GM18907 (cell line): ENCODE data around the gene VIPR2.

Experiments
- ATAC-seq: cut with Tn5 transposase; IDR thresholded peaks from one replicate; pipeline ENCODE4 v1.9.1; 2021; ENCODE audit warnings: mild to moderate bottlenecking, moderate library complexity; ENCODE audit not compliant: unreplicated experiment

The VIPR2 gene

DNA sequence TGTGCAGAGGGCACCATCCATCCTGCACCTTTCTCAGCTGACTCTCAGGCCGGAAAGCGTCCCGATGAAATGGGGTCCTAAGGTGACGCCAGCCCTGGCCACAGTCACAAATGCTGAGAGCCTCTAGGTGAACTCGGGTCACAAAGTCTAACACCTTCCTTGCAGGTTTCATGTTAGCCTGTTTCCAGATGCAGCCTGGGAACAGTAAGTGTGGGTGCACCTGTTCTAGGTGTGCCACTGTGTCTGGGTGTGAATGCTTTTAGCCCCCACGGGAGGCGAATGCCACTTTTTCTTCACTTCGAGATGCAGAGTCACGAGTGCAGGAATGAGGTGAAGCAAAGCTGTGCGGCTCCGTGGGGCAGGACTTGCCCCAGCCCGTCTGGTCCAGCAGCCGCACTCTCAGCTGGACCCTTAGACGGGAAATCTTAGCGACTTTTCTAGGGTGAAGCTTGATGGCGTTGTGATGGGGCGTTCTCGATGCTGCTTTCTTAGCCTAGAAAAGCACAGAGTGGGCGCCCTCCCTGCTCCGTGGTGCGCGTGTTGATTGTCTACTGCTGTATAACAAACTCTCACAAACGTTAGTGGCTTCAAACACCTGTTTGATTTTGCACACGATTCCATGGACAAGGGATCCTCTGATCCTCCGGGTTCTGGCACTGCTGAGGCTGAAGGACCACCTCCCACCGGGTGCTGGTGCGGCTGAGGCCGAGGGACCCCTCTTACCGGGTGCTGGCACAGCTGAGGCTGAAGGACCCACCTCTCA, 13.6 kb upstream of the VIPR2 start:
- ATAC-seq, result no peak

DNA sequence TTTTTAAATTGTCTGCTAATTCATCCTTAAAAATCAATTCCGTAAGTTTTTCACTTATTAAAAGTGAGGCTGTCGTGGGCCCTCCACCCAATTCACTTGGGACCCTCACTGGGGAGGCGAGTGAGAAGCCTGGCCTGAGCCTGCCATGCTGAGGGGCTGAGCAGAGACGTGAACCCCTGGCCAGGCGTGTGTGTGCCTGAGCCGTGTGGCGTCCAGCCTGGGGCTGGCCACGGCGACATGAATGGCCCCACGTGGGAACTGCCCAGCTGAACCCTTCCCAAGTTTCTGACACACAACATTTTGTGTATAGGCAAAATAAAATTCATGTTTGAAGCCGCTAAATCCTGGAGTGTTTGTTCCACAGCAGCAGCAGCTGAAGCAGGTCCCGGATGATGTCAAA, 13.0 kb upstream of the VIPR2 start:
- no peak for ATAC-seq

DNA sequence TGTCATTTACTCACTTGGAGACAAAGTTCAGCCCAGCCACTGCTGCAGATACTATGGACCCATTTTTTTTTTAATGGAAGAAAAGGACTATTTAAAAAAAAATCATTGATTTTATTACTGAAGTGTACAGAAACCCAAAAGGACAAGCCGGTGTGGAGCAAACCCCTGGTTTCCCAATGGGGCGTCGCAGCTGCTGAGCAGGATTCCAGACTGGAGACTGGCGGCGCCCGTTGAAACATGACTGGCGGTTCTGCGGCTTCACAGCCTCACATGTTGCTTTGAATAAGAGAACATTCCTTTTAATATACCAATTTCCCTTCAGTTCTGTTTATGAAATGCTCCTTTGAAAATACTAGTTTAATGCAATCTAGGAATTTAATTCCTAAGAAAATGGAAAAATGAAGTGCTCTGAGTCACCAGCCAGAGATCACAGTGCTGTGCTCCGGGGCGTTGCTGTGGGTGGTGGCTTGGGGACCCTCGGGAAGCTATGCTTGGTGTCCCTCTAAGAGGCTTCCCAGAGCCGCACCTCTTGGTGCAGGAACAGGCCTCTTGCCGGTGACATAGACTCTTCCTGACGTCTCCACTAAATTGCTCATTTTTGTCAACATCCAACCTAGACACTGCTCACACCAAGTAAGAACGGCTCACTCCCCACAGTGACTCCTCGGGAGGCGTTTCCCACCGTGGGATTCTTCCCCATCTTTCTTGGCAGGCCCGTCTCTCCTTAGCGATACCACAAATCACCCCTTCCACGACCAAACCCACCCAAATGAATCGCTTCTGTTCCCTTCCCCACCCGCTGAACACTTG, 12.0 kb upstream of the VIPR2 start:
- ATAC-seq, result no peak

DNA sequence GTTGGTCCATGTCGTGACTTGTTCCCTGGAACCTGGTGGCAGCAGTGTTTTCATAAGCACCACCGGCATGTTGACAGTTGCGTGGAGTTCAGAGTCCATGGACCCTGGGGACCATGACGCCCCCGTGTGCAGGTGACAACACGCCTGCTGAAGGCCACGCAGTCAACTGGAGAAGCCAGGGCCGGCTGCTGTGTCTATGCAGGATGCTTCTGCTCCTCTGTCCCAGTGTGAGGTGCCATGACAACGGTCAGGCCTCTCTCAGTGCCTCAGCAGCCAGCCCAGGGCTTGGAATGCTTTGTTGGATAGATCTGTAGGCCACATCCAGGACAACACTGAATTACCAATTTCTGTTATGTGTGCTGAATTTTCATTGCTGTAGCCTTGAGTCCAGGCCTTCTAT, 10.7 kb upstream of the VIPR2 start:
- no peak for ATAC-seq

DNA sequence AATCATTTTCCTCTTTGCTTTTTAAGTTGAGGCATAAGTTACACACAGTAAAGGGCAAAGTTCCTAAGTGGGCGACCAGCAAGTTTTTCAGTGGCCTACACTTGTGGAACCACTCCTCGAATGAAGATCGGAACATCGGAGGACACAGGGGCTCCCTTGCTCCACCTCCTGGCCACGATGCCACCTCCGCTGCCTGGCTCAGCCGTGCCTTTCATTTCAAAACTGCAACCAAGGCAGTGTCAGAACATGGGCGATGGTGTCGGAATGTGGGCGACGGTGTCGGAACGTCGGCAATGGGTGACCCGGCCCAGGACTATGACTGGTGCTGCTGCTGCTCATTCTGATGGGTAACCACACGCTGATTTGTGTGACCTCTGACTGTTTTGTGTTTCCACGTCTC, 9.6 kb upstream of the VIPR2 start:
- ATAC-seq, result no peak

DNA sequence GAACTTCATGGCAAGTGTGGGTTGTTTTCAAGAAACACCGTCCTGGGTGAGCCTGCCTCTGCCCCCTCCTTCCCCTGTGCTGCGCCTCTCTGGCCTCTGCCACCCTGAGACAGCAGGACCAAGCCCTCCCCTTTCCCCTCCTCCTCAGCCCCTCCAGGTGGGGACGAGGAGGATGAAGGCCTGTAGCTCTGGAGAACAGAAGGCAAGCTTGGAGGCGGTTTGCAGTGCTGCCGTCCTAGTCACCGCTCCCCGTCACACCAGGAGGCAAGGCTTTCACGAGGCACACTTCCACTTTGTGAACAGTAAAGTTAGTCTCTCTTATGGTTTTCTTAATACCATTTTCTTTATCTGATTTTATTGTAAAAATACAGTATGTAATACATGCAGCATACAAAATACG, 8.8 kb upstream of the VIPR2 start:
- no peak for ATAC-seq

DNA sequence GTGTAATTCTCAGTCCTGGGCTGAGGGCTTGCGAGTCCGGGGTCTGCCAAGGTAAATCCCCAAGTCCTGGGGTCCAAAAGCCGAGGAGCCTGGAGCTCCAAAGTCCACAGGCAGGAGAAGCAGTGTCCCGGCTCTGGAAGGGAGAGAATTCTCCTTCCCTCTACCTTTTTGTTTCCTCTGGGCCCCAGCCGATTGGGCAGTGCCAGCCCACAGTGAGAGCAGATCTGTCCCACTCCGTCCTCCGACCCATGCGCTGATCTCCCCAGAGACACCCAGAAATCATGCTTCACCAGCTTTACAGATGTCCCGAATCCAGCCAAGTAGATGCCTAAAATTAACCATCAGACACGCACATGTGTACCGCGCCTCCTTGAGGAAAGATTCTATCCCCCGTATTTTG, 8.1 kb upstream of the VIPR2 start:
- ATAC-seq, result no peak

DNA sequence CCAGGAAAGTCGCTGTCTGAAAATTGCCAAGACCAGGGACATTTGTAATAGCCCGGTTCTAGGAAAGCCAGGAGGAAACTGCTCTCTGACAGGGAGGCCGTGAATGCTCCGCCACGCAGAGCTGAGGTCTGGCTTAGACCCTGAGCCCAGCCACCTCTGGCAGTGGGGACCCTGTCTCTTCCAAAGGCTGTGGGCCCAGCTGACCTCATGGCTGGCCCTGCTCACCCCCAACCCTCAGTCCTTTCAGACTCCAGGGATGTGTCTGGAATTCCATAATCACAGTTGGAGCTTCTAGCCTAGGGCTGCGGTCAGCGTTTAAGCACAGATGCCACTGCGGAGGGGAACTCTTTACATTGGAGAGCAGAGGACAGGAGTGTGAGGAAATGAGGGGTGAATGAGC, 6.6 kb upstream of the VIPR2 start:
- no peak for ATAC-seq

DNA sequence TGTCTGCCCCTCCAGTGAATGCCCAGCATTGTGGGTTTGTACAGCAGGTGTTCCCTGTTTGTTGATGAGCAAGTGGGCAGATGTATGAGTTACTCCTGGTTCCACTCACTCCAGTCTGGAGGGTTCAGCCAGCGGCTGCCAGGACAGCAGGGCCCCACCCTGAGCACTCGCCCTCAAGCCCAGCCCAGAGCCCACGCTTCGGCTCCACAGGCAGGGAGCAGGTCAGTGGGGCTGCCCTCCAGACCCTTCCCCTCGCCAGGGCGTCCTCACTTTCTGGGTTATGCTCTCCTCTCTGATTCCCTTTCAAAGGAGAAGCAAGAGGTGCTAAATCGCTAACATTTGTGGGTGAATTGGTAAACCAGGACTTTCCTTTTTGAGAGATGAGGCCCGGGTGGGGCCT, 4.8 kb upstream of the VIPR2 start:
- no peak for ATAC-seq

DNA sequence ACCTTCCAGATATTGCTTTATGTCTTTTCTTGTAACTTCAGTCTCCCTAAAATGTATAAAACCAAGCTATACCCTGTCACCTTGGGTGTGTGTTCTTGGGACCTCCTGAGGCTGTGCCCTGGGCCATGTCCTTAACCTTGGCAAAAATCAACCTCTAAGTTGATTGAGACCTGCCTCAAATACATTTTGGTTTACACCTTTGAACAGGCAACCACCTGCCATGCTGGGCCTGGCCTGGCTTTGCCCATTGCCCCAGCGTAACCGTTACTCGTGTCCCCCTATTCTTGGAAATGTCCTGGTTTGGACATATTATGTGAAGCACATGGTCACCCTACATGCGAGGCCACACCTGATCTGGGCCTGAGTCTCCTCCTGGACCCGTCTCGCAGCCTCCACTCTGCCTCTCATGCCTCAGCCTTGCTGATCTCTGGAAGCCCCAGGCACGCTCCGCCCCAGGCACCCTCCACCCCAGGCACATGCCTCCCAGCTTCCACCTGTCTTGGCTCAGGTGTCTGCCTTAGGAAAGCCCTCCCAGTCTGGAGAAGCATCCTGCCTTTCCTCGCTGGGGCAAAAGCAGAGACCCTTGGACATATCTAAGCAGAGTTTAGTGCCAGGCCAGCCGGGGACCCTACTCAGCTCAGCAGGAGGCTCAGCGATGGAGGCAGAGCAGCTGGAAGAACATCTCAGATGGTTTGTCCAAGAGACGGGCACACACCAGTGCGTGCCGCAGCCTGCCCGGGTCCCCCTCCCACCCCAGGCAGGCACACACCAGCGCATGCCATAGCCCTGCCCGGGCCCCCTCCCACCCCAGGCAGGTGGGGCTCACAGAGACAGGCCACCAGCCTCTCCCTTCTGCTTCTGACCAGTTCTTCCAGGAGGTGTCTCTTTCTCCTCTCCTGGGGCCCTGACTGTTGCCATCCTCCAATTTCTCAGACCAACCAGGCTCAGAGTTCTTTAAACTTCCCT, 4.0 kb upstream of the VIPR2 start:
- no peak for ATAC-seq

DNA sequence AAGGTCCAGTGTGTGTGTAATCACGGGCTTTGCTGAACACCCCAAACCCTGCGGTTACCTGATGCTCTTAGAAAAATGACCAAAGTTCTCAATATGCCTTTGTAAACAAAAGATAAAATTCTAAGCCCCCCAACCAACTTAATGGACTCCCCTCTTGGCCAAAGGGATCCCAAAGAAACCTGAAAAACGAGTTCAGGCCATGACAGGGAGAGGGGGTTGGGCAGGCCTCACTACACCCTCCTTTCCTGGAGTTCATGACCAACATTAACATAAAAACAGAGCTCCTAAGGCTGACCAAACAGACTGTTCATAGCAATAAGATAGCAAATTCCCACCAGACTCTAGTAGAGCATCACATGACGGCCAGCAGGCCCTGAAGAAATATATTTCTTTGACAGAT, 3.0 kb upstream of the VIPR2 start:
- ATAC-seq, result no peak

DNA sequence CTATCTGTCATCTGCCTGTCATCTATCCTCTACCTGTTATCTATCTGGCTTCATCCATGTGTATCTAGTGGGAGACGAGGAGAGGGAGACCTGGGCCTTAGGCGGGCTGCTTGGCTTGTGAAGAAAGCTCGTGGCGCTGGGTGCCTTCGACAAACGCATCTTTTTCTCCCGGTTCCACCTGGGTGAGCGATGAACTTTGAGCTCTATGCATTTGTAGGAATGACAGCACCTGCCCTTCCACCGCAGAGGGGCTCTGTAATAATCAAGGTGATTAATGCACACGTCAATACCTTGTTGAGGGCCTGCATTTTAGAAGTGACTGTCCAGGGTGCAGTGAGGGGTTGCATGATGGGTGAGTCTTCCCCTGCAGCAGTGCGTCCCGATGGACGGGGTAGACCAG, 2.6 kb upstream of the VIPR2 start:
- no peak for ATAC-seq

DNA sequence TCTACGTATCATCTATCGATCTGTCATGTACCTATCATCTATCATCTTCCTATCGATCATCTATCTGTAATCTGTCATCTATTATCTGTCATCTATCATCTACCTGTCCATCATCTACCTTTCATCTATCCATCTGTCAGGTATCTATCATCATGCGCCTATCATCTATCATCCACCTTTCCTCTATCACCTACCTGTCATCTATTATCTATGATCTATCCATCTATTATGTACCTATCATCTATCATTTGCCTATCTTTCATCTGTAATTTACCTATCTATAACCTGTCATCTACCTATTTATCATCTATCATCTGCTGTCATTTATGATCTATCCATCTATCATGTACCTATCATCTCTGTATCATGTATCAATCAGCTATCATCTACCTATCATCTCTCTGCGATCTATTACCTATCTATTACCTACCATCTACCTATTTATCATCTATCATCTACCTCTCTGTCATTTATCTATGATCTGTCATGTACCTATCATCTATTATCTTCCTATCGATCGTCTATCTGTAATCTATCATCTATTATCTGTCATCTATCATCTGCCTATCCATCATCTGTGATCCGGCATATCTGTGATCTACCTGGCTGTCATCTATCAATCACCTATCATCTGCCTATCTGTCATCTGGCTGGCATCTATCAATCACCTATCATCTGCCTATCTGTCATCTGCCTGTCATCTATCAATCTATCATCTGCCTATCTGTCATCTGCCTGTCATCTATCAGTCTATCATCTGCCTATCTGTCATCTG, 1.6 kb upstream of the VIPR2 start:
- ATAC-seq, result no peak

DNA sequence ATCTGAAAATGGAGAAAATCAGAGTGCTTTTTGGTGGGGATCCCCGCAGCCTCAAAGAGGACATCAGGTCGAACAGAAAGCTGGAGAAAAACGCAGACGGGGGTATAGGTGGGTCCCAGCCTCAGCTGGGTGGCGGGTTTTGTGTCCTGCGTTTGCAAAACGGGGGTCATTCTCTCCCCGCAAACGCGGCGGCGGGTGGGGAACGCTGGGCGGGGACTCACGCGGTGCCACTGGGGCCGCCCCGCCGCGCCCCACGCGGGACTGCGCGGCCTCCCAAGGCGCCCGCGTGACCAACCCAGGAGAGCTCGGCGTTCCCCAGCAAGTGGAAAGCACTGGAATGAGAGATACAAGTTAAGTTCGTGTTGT, 806 bp upstream of the VIPR2 start:
- no peak for ATAC-seq

DNA sequence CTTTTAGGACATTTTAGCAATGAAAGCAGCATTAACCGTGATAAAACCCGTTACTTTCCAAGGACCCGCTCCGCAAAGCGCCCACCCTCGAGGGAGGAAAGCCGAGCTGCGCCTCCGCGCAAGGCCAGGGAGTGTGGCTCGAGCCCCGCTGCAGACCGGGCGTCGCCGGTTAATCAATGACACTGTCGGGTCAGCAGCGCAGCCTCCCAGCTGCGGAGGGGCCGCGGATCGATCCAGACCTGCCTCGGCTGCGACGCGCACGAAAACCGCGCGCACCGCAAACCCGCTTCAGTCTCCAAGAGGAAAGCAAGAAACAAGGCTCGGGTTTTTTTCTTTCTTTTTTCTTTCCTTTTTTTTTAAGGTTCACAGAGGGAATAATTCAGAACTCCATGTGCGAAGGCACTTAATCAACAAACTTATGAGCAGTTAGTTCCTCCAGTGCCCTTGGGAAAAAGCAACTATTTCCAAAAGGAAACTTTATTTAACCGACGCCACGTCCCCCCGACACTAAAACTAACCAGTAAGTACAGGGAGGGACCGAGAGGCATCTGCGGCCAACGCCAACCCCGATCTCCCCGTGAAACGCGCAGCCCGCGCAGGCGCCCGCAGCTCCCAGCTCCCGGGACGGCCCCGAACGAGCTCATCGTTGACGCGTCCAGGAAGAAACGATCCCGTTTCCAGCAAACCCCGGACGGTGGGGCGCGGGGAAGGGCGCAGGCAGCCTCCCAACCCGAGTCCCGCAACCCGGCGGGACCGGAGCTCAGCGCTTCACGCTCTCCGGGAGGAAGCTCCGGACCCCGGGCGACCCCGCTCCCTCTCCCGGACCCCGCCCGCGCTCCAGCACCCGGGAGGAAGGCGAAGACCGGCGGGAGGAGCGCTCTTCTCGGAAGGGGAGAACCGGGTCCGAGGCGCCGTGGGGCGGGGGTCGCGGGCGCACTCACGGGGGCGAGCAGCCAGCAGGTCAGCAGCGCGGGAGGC, 598 bp downstream of the VIPR2 start:
- no peak for ATAC-seq

DNA sequence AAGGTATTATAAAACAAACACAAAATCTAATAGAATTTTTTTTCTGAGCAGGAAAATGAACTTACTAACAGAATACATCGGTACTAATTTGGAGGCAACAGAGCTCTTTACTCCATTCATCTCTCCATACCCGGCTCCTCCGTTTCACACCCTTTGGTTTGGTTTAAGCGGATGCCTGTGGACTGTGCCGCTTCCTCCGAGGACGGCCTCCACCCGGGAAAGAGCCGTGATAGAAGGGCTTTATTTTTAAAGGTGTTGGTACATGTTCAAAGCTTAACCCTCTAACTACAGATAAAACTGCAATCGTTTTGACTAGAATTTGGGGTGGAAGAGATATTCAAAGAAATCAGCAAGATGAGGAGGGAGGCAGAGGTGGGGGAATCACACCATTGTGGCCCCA, 1.9 kb downstream of the VIPR2 start:
- no peak for ATAC-seq

DNA sequence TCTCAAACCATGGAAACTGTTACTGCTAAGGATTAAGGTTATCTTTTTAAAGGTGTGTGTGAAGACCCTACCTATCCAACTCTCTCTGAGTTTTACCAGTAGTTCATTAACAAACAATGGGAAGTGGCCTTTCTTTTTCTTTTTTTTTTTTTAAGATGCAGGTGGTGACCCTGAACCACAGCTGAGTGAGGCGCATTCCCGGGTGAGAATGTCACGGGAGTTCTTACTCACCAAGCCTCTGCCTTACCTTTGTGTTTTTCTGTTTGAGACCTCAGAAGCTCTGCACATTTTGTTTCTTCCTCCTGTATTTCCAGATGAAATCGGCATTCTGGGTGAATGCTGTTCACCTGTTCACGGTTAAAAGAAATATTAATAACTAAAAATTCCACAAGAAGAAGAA, 2.5 kb downstream of the VIPR2 start:
- ATAC-seq, result no peak

DNA sequence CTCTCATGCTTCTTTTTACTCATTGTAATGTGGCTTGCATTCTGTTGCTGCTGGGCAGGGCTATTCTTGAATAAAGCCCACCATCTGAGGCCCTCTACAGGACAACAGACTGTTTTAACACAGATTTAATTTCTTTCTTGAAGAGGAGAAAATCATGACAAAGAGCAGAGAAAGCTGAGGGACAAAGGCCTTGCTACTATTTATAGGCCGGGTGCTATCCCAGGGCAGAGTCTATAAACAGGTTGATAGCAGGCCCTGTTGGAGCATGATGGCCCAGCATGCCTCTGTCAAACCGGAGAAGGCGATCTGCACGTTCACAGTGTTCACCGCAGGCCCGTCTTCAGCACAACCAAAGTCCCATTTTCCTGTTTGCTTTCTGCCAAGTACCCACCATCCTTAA, 3.0 kb downstream of the VIPR2 start:
- ATAC-seq, result no peak

DNA sequence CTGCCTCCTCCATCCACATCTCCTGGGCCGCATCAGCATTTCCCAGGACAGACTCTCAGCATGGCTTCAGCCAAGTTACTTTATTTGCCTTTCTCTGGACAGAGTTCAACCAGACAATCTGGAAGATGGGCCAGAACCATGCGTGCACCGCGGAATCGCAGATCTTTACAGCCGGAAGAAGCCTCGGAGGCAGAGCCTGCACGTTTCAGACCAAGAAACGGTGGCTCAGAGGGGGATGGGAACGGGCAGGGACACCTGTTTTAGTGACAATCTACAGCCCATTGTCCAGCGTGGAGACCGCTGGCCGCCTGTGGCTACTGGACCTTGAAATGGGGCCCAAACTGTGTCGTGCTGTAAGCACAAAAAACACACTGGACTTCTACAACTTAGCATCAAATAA, 3.5 kb downstream of the VIPR2 start:
- no peak for ATAC-seq
